GM12878 (cell line): Measurements from ENCODE around the gene PLA2G4E.

Experiments
- ATF2 ChIP-seq: IDR thresholded peaks from 2 replicates; pipeline ENCODE4 v1.6.1; 2012; ENCODE audit warnings: low read length, inconsistent platforms
- CHD1 ChIP-seq: IDR thresholded peaks from 2 replicates; pipeline ENCODE4 v1.6.1; 2012; ENCODE audit warnings: low read depth, low read length, improper control_type of control experiment
- CTCF ChIP-seq, 3 experiments: IDR thresholded peaks in 2 of 3; conservative IDR thresholded peaks in 1 of 3; 2 replicates each; pipeline ENCODE4 v1.5.1; 2011; ENCODE audit warnings: low read depth in 3 of 3, low read length in 3 of 3, mild to moderate bottlenecking in 3 of 3, control low read depth in 2 of 3, moderate library complexity in 2 of 3, inconsistent platforms in 1 of 3, mixed read lengths in 1 of 3; ENCODE audit not compliant: control insufficient read depth in 2 of 3, insufficient read depth in 1 of 3; ENCODE audit errors: extremely low read depth in 1 of 3
- EP300 ChIP-seq, 2 experiments: fragments of 150-350 bp in 1 of 2; IDR thresholded peaks; 2 replicates each; pipeline ENCODE4 v1.6.1; 2011 to 2012; ENCODE audit warnings: low read depth in 2 of 2, low read length in 2 of 2, borderline replicate concordance in 1 of 2, improper control_type of control experiment in 1 of 2, inconsistent platforms in 1 of 2; ENCODE audit not compliant: control insufficient read depth in 1 of 2
- GABPA ChIP-seq: IDR thresholded peaks from 2 replicates; pipeline ENCODE4 v1.6.1; 2014; ENCODE audit warnings: antibody characterized with exemption, low read depth, mild to moderate bottlenecking, inconsistent platforms
- MXI1 ChIP-seq: fragments of 150-350 bp; IDR thresholded peaks from 2 replicates; pipeline ENCODE4 v1.6.1; 2011; ENCODE audit warnings: low read depth, mild to moderate bottlenecking, inconsistent platforms, low read length, improper control_type of control experiment
- RAD21 ChIP-seq: IDR thresholded peaks from 2 replicates; pipeline ENCODE4 v1.6.1; 2011; ENCODE audit warnings: mild to moderate bottlenecking, low read depth, low read length, moderate library complexity; ENCODE audit not compliant: insufficient read depth
- SIN3A ChIP-seq: IDR thresholded peaks from 2 replicates; pipeline ENCODE4 v1.6.1; 2012; ENCODE audit warnings: low read depth, low read length, improper control_type of control experiment
- TAF1 ChIP-seq: IDR thresholded peaks from 2 replicates; pipeline ENCODE4 v1.6.1; 2011; ENCODE audit warnings: mild to moderate bottlenecking, low read depth, low read length, borderline replicate concordance

GRCh38 chr15:42053010-42053409, 32.2 kb upstream of the PLA2G4E start:
- TF ChIP-seq CHD1 (no peak), CTCF (IDR thresholded peaks at IDR 0.05 in 2 of 3, conservative IDR thresholded peaks at IDR 0.05 in 1 of 3; ENCODE audit: control insufficient read depth in 2 of 3, extremely low read depth in 1 of 3, insufficient read depth in 1 of 3, low read depth in 3 of 3, low read length in 3 of 3) (no peak), RAD21 (no peak), SIN3A (no peak), EP300 (IDR thresholded peaks at IDR 0.05; ENCODE audit: borderline replicate concordance in 1 of 2, control insufficient read depth in 1 of 2, low read depth in 2 of 2, low read length in 2 of 2) (no peak), ATF2 (no peak), GABPA (no peak), MXI1 (no peak), TAF1 (no peak)
